Sigmoid colon (tissue), 4 donors: ENCODE results near the gene CHD5.

Experiments
- EP300 ChIP-seq, 4 donors: sonication (generic); formaldehyde crosslinking; IDR thresholded peaks; one replicate each; pipeline ENCODE4 v1.6.1; 2017; ENCODE audit warnings: antibody characterized with exemption in 4 of 4
- POLR2AphosphoS5 ChIP-seq, 4 donors: sonication (generic); formaldehyde crosslinking; IDR thresholded peaks; one replicate each; pipeline ENCODE4 v1.6.1; 2017; ENCODE audit warnings: antibody characterized with exemption in 4 of 4
- TF ChIP-seq, protein P1 (sequence below), 4 experiments: fragments of 450-650 bp in 3 of 4; fragments of 200-600 bp in 1 of 4; IDR thresholded peaks; one replicate each; pipeline ENCODE4 v1.5.1; 2016 to 2019; ENCODE audit warnings: antibody characterized with exemption in 4 of 4, mild to moderate bottlenecking in 3 of 4, moderate library complexity in 2 of 4

GRCh38 chr1:6090996-6091822, 88.9 kb downstream of the CHD5 start:
- TF ChIP-seq, protein P1, sequence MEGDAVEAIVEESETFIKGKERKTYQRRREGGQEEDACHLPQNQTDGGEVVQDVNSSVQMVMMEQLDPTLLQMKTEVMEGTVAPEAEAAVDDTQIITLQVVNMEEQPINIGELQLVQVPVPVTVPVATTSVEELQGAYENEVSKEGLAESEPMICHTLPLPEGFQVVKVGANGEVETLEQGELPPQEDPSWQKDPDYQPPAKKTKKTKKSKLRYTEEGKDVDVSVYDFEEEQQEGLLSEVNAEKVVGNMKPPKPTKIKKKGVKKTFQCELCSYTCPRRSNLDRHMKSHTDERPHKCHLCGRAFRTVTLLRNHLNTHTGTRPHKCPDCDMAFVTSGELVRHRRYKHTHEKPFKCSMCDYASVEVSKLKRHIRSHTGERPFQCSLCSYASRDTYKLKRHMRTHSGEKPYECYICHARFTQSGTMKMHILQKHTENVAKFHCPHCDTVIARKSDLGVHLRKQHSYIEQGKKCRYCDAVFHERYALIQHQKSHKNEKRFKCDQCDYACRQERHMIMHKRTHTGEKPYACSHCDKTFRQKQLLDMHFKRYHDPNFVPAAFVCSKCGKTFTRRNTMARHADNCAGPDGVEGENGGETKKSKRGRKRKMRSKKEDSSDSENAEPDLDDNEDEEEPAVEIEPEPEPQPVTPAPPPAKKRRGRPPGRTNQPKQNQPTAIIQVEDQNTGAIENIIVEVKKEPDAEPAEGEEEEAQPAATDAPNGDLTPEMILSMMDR (IDR thresholded peaks at IDR 0.05) = no peak
- TF ChIP-seq EP300 (IDR thresholded peaks at IDR 0.05) (no peak), POLR2AphosphoS5 (IDR thresholded peaks at IDR 0.05) (no peak)
